ENCODE results near the gene UTP20.

GRCh38 chr12:101230547-101230946 is 49.4 kb upstream of the UTP20 start:
- TF ChIP-seq CTCF (IDR thresholded peaks at IDR 0.05) (no peak), POLR2A (IDR thresholded peaks at IDR 0.05) (no peak)
